ENCODE data around the gene COA7. TPM values are rescaled to one million over a fixed set of nuclear protein-coding genes. Genes with fewer than 3 reads are reported as not detected.

The COA7 gene
- total and polyA plus RNA-seq, 10 donors, result 1.9 to 12.8 (median 7.8) TPM

- Histone ChIP-seq H3K4me3 (no peak overlapping the region), H3K27ac (no peak overlapping the region), H3K9me3 (no peaks in the 10 kb centered on the region), H3K36me3 (peaks cover 0 to 33% (median 2%) of the 10 kb centered on the region in 6 donors), H3K4me1 (peaks cover 0 to 10% (median 3%) of the 10 kb centered on the region in 6 donors), H3K27me3 (replicated peaks in 1 of 7) (no peaks in the 10 kb centered on the region)
- intact Hi-C loops (cut with DNase I; ENCODE audit: low total_unique reads), result no loop called here
- no peak for DNase-seq
- peak in 1 of 3 donors; percentile 28 for TF ChIP-seq POLR2AphosphoS5 (IDR thresholded peaks at IDR 0.05)
- TF ChIP-seq POLR2A (IDR thresholded peaks at IDR 0.05), result no peak
- TF ChIP-seq CTCF (IDR thresholded peaks at IDR 0.05 in 8 of 11, conservative IDR thresholded peaks at IDR 0.05 in 3 of 11), result no peak
- whole genome bisulfite sequencing, 5 donors, result 80 to 90% (median 85%) methylated on average over 7 to 8 of the region's 8 CpGs
These were observed 21.8 kb downstream of the COA7 start for GRCh38 chr1:52676249-52676903.

DNA sequence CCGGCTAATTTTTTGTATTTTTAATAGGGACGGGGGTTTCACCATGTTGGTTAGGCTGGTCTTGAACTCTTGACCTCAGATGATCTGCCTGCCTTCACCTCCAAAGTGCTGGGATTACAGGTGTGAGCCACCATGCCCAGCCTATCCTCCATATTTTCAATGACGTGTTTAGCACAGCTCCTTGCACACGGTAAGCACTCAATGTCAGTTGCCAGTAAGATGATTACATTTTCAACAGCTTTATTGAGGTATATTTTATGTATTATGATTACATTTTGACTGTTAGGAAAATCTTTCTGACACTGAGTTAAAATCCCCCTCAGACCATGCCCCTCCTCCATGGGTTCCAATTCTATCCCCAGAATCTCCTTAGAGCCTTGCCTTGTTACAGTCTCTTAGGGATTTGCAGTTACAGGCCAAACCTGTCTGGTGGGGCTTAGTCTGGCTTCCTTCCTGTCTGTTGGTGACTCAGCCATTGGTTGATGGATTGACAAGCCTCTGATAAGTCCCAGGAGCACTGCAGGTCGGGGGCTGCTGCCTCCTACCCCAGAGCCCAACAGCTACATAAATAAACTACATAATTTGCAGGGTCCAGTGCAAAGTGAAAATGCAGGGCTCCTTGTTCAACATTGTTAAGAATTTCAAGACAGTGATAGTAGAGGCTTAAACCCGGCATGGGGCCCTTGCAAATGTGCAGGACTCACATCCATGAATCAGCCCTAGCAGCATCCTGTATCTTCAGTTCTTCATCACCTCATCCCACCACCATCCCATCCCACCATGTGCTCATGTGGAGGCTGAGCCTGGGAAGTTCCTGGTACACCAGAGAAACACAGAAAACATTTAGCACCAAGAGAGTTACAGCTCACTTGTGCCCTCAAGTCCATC lies 23.4 kb downstream of the COA7 start:
- Histone ChIP-seq H3K27ac (no peak overlapping the region), H3K36me3 (peaks cover 0 to 33% (median 2%) of the 10 kb centered on the region in 6 donors), H3K27me3 (replicated peaks in 1 of 7) (no peaks in the 10 kb centered on the region), H3K4me3 (no peak overlapping the region), H3K9me3 (no peaks in the 10 kb centered on the region), H3K4me1 (peaks cover 0 to 10% (median 3%) of the 10 kb centered on the region in 6 donors)
- 63 to 80% (median 70%) methylated on average over 6 of the region's 6 CpGs for WGBS, 5 donors
- DNase-seq, result no peak
- intact Hi-C loops (cut with DNase I; ENCODE audit: low total_unique reads), result no loop called here
- TF ChIP-seq POLR2A (IDR thresholded peaks at IDR 0.05) (no peak), CTCF (IDR thresholded peaks at IDR 0.05 in 8 of 11, conservative IDR thresholded peaks at IDR 0.05 in 3 of 11) (no peak), POLR2AphosphoS5 (IDR thresholded peaks at IDR 0.05) (no peak)

DNA sequence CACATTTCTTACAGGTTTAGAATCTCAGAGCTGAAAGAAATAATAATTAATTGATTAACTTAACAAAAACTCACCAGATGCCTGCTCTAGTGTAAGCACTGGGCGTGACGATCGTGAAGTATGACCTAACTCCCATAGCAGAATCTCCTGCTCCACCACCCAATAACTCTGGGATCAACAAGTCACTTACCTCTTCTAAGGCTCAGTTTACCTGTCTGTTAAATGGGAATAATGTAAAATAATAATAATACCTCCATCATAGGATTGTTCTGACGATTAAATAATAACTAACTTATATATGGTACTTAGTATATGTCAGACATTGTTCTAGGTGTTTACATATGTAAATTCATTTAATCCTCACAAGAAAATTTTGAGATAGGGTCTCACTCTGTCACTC lies 24.6 kb downstream of the COA7 start:
- TF ChIP-seq POLR2AphosphoS5 (IDR thresholded peaks at IDR 0.05) (no peak), POLR2A (IDR thresholded peaks at IDR 0.05) (no peak), CTCF (IDR thresholded peaks at IDR 0.05 in 8 of 11, conservative IDR thresholded peaks at IDR 0.05 in 3 of 11) (no peak)
- Histone ChIP-seq H3K4me3 (no peak overlapping the region), H3K4me1 (peaks cover 0 to 10% (median 3%) of the 10 kb centered on the region in 6 donors), H3K9me3 (no peaks in the 10 kb centered on the region), H3K27ac (no peak overlapping the region), H3K36me3 (peaks cover 0 to 39% (median 2%) of the 10 kb centered on the region in 6 donors), H3K27me3 (replicated peaks in 1 of 7) (no peaks in the 10 kb centered on the region)
- intact Hi-C loops (cut with DNase I; ENCODE audit: low total_unique reads), result no loop called here
- 88 to 99% (median 91%) methylated on average over 4 of the region's 4 CpGs for WGBS, 5 donors
- no peak for DNase-seq

DNA sequence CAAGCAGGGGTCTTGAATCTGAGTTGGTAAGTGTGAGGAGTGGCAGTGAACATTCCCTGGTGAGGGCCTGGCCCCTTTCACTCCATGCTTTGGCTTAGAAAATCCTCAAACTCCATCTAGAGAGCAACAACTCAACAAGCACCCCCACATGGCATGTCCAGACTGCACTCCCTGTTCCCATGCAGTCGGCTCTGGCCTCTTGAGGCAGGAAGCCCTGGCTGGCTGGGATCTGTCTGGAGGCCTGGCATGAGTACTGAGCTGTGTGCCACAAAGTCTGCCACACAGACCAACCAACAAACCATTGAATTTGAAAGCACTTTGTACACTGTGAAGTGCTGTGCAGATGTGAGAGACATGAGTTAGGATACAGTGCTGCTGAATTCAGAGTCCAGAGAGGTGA lies 25.2 kb downstream of the COA7 start:
- intact Hi-C loops (cut with DNase I; ENCODE audit: low total_unique reads), result no loop called here
- 16 to 86% (median 40%) methylated on average over 1 of the region's 1 CpG for WGBS, 5 donors
- Histone ChIP-seq H3K4me3 (no peak overlapping the region), H3K36me3 (peaks cover 0 to 44% (median 3%) of the 10 kb centered on the region in 6 donors), H3K9me3 (no peaks in the 10 kb centered on the region), H3K4me1 (peaks cover 0 to 10% (median 3%) of the 10 kb centered on the region in 6 donors), H3K27ac (no peak overlapping the region), H3K27me3 (replicated peaks in 1 of 7) (no peaks in the 10 kb centered on the region)
- TF ChIP-seq POLR2AphosphoS5 (IDR thresholded peaks at IDR 0.05), result no peak
- TF ChIP-seq POLR2A (IDR thresholded peaks at IDR 0.05), result no peak
- TF ChIP-seq CTCF (IDR thresholded peaks at IDR 0.05 in 8 of 11, conservative IDR thresholded peaks at IDR 0.05 in 3 of 11), result no peak
- DNase-seq, result no peak
